Measurements from ENCODE around the gene LTB.

LTB gene

DNA sequence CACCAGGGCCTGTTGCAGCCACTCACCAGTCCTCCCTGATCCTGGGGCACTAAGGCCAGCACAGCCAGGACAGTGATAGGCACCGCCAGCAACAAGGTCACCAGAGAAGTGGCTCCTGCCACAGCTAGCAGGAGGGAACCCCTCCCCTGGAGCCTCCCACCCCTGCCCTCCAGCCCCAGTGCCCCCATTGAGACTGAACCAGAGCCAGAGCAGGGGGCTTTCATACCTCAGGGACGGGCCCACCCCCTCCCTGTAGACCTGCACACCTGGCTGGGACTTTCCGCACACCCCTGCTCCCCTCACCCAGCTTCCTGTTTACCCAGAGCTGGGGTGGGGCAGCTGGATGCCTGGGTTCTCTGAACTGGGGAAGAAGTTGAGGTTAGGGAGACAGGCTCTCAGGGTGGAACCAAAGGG, at the start of gene LTB:
Gene LTB, minus strand, starts transcription at position 195 of the 414 bp plus-strand sequence. Its CDS starts 7 bp downstream, at position 188.
- peak; percentile 45 for DNase-seq

DNA sequence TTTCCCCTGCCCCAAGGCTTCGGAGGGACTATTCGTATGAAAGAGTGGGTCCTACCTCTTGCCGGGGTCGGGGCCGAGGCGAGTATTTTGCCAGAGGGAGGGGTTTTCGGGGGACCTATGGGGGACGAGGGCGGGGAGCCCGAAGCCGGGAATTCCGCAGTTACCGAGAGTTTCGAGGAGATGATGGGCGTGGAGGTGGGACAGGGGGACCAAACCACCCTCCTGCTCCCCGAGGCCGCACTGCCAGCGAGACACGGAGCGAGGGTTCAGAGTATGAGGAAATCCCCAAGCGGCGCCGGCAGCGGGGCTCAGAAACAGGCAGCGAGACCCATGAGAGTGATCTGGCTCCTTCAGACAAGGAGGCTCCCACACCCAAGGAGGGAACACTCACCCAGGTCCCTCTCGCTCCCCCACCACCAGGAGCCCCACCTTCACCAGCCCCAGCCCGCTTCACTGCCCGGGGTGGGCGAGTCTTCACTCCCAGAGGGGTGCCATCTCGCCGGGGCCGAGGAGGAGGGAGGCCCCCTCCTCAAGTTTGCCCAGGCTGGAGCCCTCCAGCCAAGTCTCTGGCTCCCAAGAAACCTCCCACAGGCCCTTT, 49.6 kb upstream of the LTB start:
- no peak for DNase-seq

DNA sequence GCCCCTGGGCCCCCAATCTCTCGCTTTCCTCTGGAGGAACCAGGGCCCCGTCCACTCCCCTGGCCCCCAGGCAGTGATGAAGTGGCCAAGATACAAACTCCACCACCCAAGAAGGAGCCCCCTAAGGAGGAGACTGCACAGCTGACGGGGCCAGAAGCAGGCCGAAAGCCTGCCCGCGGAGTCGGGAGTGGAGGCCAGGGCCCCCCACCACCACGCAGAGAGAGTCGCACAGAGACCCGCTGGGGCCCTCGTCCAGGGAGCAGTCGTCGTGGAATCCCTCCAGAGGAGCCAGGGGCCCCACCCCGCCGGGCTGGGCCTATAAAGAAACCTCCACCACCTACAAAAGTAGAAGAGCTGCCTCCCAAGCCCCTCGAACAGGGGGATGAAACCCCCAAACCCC, 49.0 kb upstream of the LTB start:
- no peak for DNase-seq

DNA sequence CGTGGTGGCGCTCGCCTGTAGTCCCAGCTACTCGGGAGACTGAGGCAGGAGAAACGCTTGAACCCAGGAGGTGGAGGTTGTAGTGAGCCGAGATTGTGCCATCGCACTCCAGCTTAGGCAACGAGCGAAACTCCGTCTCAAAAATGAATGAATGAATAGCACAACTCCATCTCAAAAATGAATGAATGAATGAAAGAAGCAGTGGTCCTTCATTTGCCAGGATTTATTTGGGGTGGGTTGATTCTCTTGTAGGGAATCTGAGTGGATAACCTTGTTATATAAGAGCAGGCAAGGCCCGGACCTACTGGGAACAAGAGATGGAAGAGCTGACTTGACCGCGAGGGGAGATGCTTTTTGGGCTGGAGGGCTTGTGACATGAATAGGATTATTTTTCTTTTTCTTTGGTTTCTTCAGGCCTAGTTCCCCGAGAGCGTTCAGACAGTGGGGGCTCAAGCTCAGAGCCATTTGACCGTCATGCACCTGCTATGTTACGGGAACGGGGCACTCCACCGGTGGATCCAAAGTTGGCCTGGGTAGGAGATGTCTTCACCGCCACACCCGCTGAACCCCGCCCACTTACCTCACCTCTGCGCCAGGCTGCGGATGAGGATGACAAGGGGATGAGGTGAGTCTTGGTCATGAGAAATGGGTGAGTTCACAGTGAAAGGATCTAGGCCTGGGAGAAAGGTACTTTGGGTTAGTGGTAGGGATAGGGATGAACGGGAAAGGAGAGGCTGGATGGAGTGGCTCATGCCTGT, 48.1 kb upstream of the LTB start:
- no peak for DNase-seq

- no peak for DNase-seq
Measured at GRCh38 chr6:31629014-31629413, 46.8 kb upstream of the LTB start.

GRCh38 chr6:31627690-31628287, 45.6 kb upstream of the LTB start:
- DNase-seq, result no peak

DNA sequence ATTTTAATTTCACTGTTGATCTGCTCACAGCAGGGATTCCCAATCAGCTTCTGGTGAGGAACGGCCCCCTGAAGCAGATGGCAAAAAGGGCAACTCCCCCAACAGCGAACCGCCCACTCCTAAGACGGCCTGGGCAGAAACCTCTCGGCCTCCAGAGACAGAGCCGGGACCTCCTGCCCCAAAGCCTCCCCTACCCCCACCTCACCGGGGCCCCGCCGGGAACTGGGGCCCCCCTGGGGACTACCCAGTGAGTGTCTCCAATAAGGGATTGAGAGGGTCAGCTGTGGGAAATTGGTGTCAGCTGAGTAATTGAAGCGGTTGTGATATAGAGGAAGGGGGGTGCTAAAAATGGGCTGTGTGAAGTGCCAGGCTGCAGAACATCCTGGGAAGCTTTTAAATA, 44.7 kb upstream of the LTB start:
- DNase-seq, result no peak

DNA sequence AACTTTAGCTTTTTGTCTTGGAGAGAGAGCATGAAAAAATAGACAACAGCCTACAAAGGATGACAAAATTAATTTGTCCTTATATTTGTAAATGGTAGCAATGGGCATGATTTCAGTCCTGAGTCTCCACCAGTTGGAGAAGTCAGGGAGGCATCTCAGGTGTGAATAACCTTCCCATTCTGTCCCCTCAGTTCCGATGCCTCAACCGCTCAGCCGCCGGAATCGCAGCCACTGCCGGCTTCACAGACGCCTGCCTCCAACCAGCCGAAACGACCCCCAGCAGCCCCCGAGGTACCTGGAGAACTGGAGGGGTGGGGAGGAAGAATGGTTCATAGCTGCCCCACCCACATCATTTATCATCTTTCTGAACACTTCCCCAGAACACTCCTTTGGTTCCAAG, 41.8 kb upstream of the LTB start:
- DNase-seq, result no peak

- no peak for DNase-seq
Measured at GRCh38 chr6:31622684-31623091, 40.5 kb upstream of the LTB start.

GRCh38 chr6:31621991-31622390, 39.8 kb upstream of the LTB start:
- no peak for DNase-seq

- no peak for DNase-seq
Measured at GRCh38 chr6:31621320-31621939, 39.2 kb upstream of the LTB start.

DNA sequence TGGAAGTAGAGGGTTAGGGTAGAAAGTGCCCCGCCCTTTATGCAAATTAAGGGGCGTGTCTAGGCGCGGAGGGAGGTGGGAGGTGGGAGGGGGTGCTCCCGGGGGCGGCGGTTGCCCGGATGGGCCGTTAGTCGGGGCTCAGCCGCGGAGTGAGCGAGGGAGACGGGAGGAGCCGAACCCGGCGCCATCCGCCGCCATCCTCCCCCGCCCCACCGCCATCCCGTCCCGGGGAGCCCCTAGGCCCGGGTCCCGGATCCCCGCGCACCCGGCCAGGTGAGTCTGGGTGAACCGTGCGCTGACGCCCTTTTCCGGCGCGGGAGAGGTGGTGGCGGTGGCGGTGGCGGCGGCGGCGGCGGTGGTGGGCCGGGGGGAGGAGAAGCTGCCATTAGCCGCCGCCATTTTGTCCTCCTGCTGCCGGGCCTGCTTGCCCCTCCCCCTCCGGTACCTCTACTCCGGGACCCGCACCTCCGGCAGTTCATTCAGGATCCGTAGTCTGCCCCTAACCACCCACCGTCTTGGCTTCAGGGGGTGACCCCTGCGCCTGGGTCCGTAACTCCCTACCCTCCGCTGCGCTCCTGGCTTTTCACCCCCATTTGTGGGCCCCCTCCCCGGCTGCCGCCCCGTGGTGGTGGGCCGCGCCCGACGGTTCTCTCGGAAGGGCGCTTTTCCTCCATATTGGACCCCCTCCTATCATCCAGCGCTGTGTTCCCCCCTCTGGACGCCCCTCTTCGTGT, 38.5 kb upstream of the LTB start, which contains the start of gene PRRC2A:
Gene PRRC2A, plus strand, starts transcription at position 130 of the 734 bp plus-strand sequence. CDS start 2,075 bp downstream, outside the sequence.
- peak; percentile 95 for DNase-seq

DNA sequence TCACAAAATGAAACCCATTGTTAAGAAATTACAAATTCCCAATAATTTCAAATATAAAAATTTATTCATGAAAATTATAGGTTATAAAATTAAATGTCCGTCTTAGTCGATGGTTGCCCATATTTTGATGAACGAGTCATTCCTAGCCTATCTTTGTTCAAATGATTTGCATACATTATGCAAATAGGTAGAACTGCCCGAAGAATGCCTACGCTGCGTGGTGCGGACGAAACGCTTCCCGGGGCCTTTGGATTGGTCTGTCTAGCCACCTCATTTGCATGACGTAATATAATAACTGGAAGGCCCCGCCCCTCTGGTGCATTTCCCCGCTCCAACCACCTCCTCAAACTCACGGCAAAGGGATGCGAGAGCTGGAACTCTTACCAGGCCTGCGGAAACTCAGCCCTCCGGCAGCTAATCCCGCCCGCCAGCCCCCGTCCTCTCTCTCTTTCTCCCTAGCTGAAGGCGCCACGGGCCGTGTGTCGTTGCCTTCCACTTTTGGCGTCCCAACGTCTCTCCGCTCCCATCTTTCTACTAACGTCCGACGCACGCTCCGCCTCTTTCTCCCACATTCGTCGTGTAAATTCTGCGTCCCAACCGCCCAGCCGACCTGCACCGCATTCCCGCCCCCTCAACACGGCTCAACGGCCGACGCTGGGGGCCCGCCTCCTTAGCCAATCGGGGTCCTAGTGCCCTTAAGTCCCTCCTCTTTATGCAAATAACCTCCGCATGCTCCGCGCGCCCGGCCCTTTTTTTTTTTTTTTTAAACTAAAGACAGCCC, 37.8 kb upstream of the LTB start:
- DNase-seq, result peak; percentile 97

- no peak for DNase-seq
Measured at GRCh38 chr6:31617010-31617409, 34.8 kb upstream of the LTB start.

DNA sequence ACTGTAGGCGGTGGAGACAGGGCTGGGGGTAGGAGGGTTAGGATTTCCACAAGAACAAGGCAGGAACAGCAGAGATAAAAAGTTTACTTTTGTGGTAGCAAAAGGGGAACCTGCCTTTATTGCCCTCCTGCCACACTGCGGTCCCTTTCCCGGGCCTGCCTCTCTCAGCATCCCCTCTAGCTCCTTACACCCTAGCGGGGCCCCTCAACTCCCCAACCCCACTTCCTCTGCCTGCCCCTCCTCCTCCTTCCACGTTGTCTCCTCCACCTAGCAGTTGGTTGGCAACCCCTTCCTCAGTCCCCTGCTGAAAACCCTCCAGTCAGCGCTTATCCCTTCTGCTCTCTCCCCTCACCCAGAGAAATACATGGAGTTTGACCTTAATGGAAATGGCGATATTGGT, 33.5 kb upstream of the LTB start:
- peak; percentile 34 for DNase-seq

GRCh38 chr6:31614684-31615578, 32.7 kb upstream of the LTB start, which contains the start of gene AIF1:
Gene AIF1 (plus strand): TSS chr6:31615234. CDS start chr6:31615330, 96 bp downstream.
- no peak for DNase-seq

- no peak for DNase-seq
Measured at GRCh38 chr6:31614075-31614619, 31.9 kb upstream of the LTB start.

- no peak for DNase-seq
Measured at GRCh38 chr6:31610968-31611367, 28.7 kb upstream of the LTB start.

DNA sequence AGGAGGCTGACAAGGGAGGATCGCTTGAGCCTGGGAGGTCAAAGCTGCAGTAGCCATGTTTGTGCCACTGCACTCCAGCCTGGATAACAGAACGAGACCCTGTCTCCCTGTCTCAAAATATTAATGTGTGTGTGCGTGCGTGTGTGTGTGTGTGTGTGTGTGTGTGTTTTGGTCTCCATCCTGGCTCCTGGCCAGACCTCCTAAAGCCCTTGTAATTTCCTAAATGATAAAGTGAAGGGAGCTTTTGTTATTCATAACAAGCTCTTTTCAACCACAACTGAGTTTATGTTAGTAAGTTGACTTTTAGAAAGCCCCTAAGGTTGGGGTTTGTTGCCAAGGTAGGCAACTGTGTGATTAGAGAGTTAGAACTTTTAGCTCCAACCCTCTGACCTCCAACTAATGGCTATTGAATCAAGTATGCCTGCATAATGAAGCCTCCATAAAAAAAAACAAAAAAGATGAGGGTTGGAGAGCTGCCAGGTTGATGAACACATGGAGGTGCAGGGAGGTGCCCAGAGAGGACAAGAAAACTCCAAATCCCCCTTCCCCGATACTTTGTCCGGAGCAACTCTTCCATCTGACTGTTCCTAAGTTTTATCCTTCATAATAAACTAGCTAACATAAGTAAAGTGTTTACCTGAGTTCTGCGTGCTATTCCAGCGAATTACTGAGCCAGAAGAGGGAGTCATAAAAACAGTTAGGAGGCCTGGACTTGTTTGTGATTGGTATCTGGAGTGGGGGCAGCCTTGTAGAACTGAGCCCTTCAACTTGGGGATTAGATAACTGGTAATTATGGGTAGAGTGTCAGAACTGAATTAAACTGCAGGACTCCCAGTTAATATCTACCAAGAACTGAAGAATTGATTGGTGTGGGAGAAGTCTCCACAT, 27.5 kb upstream of the LTB start:
- no peak for DNase-seq

DNA sequence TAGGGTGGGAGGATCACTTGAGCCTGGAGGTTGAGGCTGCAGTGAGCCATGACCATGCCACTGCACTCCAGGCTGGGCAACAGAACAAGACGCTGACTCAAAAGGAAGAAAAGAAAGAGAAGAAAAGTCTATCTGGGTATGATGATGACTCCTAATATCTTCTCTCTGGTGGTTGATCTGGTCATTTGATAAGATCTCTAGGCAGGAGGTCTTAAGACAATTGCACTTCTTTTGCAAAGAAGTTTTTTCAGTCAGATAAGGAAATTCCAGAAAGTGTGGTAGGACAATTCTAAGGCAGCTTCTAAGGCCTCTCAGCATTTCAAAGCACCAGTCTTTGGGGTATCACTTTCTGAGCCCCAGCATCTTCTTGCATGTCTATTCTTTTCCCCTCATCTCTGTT, 25.1 kb upstream of the LTB start:
- DNase-seq, result no peak

All from activated naive CD4-positive, alpha-beta T cell treated with anti-CD3 and anti-CD28 coated beads, Interleukin-2, amount 50 U/mL, for 16 hours (primary cell).